ENCODE results near the gene STEAP3. TPM values are rescaled to one million over a fixed set of nuclear protein-coding genes. Genes with fewer than 3 reads are reported as not detected.
A peak's percentile ranks its signal among the peaks of the same experiment; 100 is the strongest.

STEAP3 gene
- total RNA-seq, 1 donor from 2014 or later = 38.8 TPM

- Histone ChIP-seq H3K4me3 (ENCODE audit: low read depth, low read length) (no peak overlapping the region), H3K36me3 (ENCODE audit: control insufficient read depth, insufficient read depth, low read length) (no peaks in the 10 kb centered on the region)
- no peak for DNase-seq (ENCODE audit: low read depth)
These were observed 68.0 kb downstream of the STEAP3 start for GRCh38 chr2:119291588-119292167.

GRCh38 chr2:119292226-119292625 is 68.6 kb downstream of the STEAP3 start:
- no peaks in the 10 kb centered on the region for H3K36me3 ChIP-seq (ENCODE audit: control insufficient read depth, insufficient read depth, low read length)
- H3K27me3 ChIP-seq (ENCODE audit: control insufficient read depth, insufficient read depth, low read length) = no peaks in the 10 kb centered on the region
- no peak for DNase-seq (ENCODE audit: low read depth)
- peak; percentile 26 for TF ChIP-seq CTCF (IDR thresholded peaks at IDR 0.05; ENCODE audit: insufficient read depth, low read length, poor library complexity, severe bottlenecking)
- H3K4me3 ChIP-seq (ENCODE audit: low read depth, low read length) = no peak overlapping the region

More at GRCh38 chr2:119291588-119292167, 68.0 kb downstream of the STEAP3 start:
- H3K27me3 ChIP-seq (ENCODE audit: control insufficient read depth, insufficient read depth, low read length) = no peaks in the 10 kb centered on the region
- no peak for TF ChIP-seq CTCF (IDR thresholded peaks at IDR 0.05; ENCODE audit: insufficient read depth, low read length, poor library complexity, severe bottlenecking)

- no peaks in the 10 kb centered on the region for H3K36me3 ChIP-seq (ENCODE audit: control insufficient read depth, insufficient read depth, low read length)
- no peak for DNase-seq (ENCODE audit: low read depth)
- H3K4me3 ChIP-seq (ENCODE audit: low read depth, low read length) = no peak overlapping the region
- H3K27me3 ChIP-seq (ENCODE audit: control insufficient read depth, insufficient read depth, low read length) = no peaks in the 10 kb centered on the region
- no peak for TF ChIP-seq CTCF (IDR thresholded peaks at IDR 0.05; ENCODE audit: insufficient read depth, low read length, poor library complexity, severe bottlenecking)
These were observed 69.6 kb downstream of the STEAP3 start for GRCh38 chr2:119293254-119293653.

- no peak for TF ChIP-seq CTCF (IDR thresholded peaks at IDR 0.05; ENCODE audit: insufficient read depth, low read length, poor library complexity, severe bottlenecking)
- Histone ChIP-seq H3K4me3 (ENCODE audit: low read depth, low read length) (no peak overlapping the region), H3K36me3 (ENCODE audit: control insufficient read depth, insufficient read depth, low read length) (no peaks in the 10 kb centered on the region), H3K27me3 (ENCODE audit: control insufficient read depth, insufficient read depth, low read length) (no peaks in the 10 kb centered on the region)
- DNase-seq (ENCODE audit: low read depth) = no peak
These were observed 70.3 kb downstream of the STEAP3 start for GRCh38 chr2:119293900-119294299.

GRCh38 chr2:119294671-119295070 is 71.0 kb downstream of the STEAP3 start:
- no peak overlapping the region for H3K4me3 ChIP-seq (ENCODE audit: low read depth, low read length)
- no peaks in the 10 kb centered on the region for H3K27me3 ChIP-seq (ENCODE audit: control insufficient read depth, insufficient read depth, low read length)
- no peak for DNase-seq (ENCODE audit: low read depth)
- no peaks in the 10 kb centered on the region for H3K36me3 ChIP-seq (ENCODE audit: control insufficient read depth, insufficient read depth, low read length)
- no peak for TF ChIP-seq CTCF (IDR thresholded peaks at IDR 0.05; ENCODE audit: insufficient read depth, low read length, poor library complexity, severe bottlenecking)
